HG02938 (cell line): ENCODE measurements around the gene CDON.
"Not testable (repeated sequence)": the region's sequence is repeated elsewhere in the genome, so short reads cannot be mapped to it uniquely, and the experiment has no call there.

ENCODE experiments used
- ATAC-seq: cut with Tn5 transposase; IDR thresholded peaks from one replicate; pipeline ENCODE4 v1.9.1; 2021; ENCODE audit warnings: mild to moderate bottlenecking, moderate library complexity; ENCODE audit not compliant: unreplicated experiment

Gene CDON

GRCh38 chr11:126046570-126047195 lies 16.0 kb downstream of the CDON start:
- ATAC-seq = no peak

- ATAC-seq = no peak
Measured at GRCh38 chr11:126039485-126040271, 23.0 kb downstream of the CDON start.

GRCh38 chr11:126035718-126036117 lies 26.9 kb downstream of the CDON start:
- ATAC-seq = no peak

- no peak for ATAC-seq
Measured at GRCh38 chr11:126034933-126035425, 27.7 kb downstream of the CDON start.

GRCh38 chr11:126034039-126034932 lies 28.4 kb downstream of the CDON start:
- ATAC-seq = no peak

GRCh38 chr11:126032375-126032774 lies 30.3 kb downstream of the CDON start:
- no peak for ATAC-seq

GRCh38 chr11:126029805-126030204 lies 32.9 kb downstream of the CDON start:
- ATAC-seq = no peak

GRCh38 chr11:126029237-126029636 lies 33.4 kb downstream of the CDON start:
- no peak for ATAC-seq

- ATAC-seq = not testable (repeated sequence)
Measured at GRCh38 chr11:126028534-126028933, 34.1 kb downstream of the CDON start.

- ATAC-seq = no peak
Measured at GRCh38 chr11:126026579-126026978, 36.1 kb downstream of the CDON start.

GRCh38 chr11:126025822-126026221 lies 36.8 kb downstream of the CDON start:
- no peak for ATAC-seq

- no peak for ATAC-seq
Measured at GRCh38 chr11:126024123-126024522, 38.5 kb downstream of the CDON start.

- ATAC-seq = no peak
Measured at GRCh38 chr11:126012852-126013251, 49.8 kb downstream of the CDON start.

- no peak for ATAC-seq
Measured at GRCh38 chr11:126011754-126012153, 50.9 kb downstream of the CDON start.

GRCh38 chr11:126011265-126011664 lies 51.4 kb downstream of the CDON start:
- ATAC-seq = no peak

- no peak for ATAC-seq
Measured at GRCh38 chr11:126008956-126009355, 53.7 kb downstream of the CDON start.

- no peak for ATAC-seq
Measured at GRCh38 chr11:126007238-126007637, 55.4 kb downstream of the CDON start.

GRCh38 chr11:126006068-126006467 lies 56.6 kb downstream of the CDON start:
- ATAC-seq = no peak

- ATAC-seq = no peak
Measured at GRCh38 chr11:126002181-126002580, 60.5 kb downstream of the CDON start.

- ATAC-seq = no peak
Measured at GRCh38 chr11:125999234-125999880, 63.3 kb downstream of the CDON start.

GRCh38 chr11:125998267-125998666 lies 64.4 kb downstream of the CDON start:
- ATAC-seq = no peak
